Astrocyte (in vitro differentiated cells and primary cell): ENCODE results near the gene CBLL1. TPM values are rescaled to one million over a fixed set of nuclear protein-coding genes. Genes with fewer than 3 reads are reported as not detected.

Experiments
- DNase-seq: peaks from one replicate; pipeline ENCODE4 v3.0.0-alpha.2; 2010; ENCODE audit warnings: low read depth
- FAIRE-seq: peaks from 2 replicates; lab custom pipeline; 2011; peaks lifted over from hg19 to GRCh38; lab: Jason Lieb, UNC
- H2AFZ ChIP-seq: 2 replicates; pipeline ENCODE4 v1.6.0; 2012; ENCODE audit warnings: low read depth, low read length, inconsistent platforms
- H3K27ac ChIP-seq: 2 replicates; pipeline ENCODE4 v1.5.1; 2011; ENCODE audit warnings: low read depth, low read length, inconsistent platforms
- H3K27me3 ChIP-seq: 2 replicates; pipeline ENCODE4 v1.6.0; 2011; ENCODE audit warnings: low read length, inconsistent platforms; ENCODE audit not compliant: insufficient read depth
- H3K36me3 ChIP-seq: 2 replicates; pipeline ENCODE4 v1.5.1; 2011; ENCODE audit warnings: low read length, inconsistent platforms; ENCODE audit not compliant: insufficient read depth
- H3K4me1 ChIP-seq: 2 replicates; pipeline ENCODE4 v1.5.1; 2011; ENCODE audit warnings: low read length, inconsistent platforms; ENCODE audit not compliant: insufficient read depth
- H3K4me2 ChIP-seq: 2 replicates; pipeline ENCODE4 v1.6.0; 2012; ENCODE audit warnings: low read length, inconsistent platforms
- H3K4me3 ChIP-seq: 2 replicates; pipeline ENCODE4 v1.5.1; 2011; ENCODE audit warnings: low read depth, mild to moderate bottlenecking, low read length, inconsistent platforms; ENCODE audit not compliant: insufficient read depth
- H3K79me2 ChIP-seq: 2 replicates; pipeline ENCODE4 v1.6.0; 2012; ENCODE audit warnings: mild to moderate bottlenecking, low read length, inconsistent platforms; ENCODE audit not compliant: insufficient read depth
- H3K9ac ChIP-seq: 2 replicates; pipeline ENCODE4 v1.6.0; 2012; ENCODE audit warnings: mild to moderate bottlenecking, low read length, inconsistent platforms
- H3K9me3 ChIP-seq: 2 replicates; pipeline ENCODE4 v1.5.1; 2012; ENCODE audit warnings: low read depth, mild to moderate bottlenecking, low read length, inconsistent platforms; ENCODE audit not compliant: insufficient read depth
- H4K20me1 ChIP-seq: 2 replicates; pipeline ENCODE4 v1.6.0; 2012; ENCODE audit warnings: low read length, inconsistent platforms; ENCODE audit not compliant: insufficient read depth
- H3K27ac Mint-ChIP-seq: one replicate; pipeline ENCODE4 v1.8.0; 2021; ENCODE audit warnings: mild to moderate bottlenecking, mixed read lengths; ENCODE audit not compliant: unreplicated experiment
- H3K27me3 Mint-ChIP-seq: one replicate; pipeline ENCODE4 v1.8.0; 2021; ENCODE audit warnings: low read depth, mixed read lengths; ENCODE audit not compliant: unreplicated experiment
- H3K36me3 Mint-ChIP-seq: one replicate; pipeline ENCODE4 v1.8.0; 2021; ENCODE audit warnings: low read depth, mixed read lengths; ENCODE audit not compliant: unreplicated experiment
- H3K4me1 Mint-ChIP-seq: one replicate; pipeline ENCODE4 v1.8.0; 2021; ENCODE audit warnings: low read depth, mixed read lengths; ENCODE audit not compliant: unreplicated experiment
- H3K4me3 Mint-ChIP-seq: one replicate; pipeline ENCODE4 v1.8.0; 2021; ENCODE audit warnings: mild to moderate bottlenecking, moderate library complexity, mixed read lengths; ENCODE audit not compliant: unreplicated experiment
- H3K9me3 Mint-ChIP-seq: one replicate; pipeline ENCODE4 v1.8.0; 2021; ENCODE audit warnings: mild to moderate bottlenecking, mixed read lengths; ENCODE audit not compliant: unreplicated experiment
- EZH2 ChIP-seq: IDR thresholded peaks from 2 replicates; pipeline ENCODE4 v1.6.1; 2012; ENCODE audit warnings: mild to moderate bottlenecking, low read length, inconsistent platforms; ENCODE audit not compliant: insufficient read depth
- total RNA-seq: library from RNA; stranded (reverse); gene quantifications from 2 replicates; pipeline ENCODE4 v1.2.1, GENCODE V29; 2021
- TF ChIP-seq, protein P1 (sequence below): IDR thresholded peaks from 2 replicates; pipeline ENCODE4 v1.5.1; 2011; ENCODE audit warnings: low read depth, mild to moderate bottlenecking, inconsistent platforms, low read length, moderate library complexity; ENCODE audit not compliant: insufficient read depth

Gene CBLL1
- total RNA-seq, 1 donor from 2014 or later = 27.3 TPM

DNA sequence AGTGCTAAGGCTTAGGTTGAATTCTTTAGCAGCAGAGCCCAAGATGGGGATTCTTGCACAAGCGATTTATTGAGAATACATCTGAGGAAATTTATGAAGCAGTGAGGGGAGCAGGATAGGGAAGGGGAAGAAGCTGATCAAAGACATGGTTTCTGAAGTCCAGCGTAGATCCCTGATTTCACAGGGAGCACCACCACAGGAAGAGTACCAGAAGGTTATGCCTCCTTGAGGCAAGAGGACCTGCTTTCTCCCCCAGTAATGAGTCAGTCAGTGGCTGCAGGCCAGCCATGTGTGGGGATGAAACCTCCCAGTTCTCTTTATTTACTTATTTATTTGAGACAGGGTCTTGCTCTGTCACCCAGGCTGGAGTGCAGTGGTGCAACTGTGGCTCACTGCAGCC lies 35.0 kb upstream of the CBLL1 start:
- TF ChIP-seq EZH2 = no peak
- TF ChIP-seq, protein P1, sequence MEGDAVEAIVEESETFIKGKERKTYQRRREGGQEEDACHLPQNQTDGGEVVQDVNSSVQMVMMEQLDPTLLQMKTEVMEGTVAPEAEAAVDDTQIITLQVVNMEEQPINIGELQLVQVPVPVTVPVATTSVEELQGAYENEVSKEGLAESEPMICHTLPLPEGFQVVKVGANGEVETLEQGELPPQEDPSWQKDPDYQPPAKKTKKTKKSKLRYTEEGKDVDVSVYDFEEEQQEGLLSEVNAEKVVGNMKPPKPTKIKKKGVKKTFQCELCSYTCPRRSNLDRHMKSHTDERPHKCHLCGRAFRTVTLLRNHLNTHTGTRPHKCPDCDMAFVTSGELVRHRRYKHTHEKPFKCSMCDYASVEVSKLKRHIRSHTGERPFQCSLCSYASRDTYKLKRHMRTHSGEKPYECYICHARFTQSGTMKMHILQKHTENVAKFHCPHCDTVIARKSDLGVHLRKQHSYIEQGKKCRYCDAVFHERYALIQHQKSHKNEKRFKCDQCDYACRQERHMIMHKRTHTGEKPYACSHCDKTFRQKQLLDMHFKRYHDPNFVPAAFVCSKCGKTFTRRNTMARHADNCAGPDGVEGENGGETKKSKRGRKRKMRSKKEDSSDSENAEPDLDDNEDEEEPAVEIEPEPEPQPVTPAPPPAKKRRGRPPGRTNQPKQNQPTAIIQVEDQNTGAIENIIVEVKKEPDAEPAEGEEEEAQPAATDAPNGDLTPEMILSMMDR = no peak
- Histone ChIP-seq H3K79me2 (no peaks in the 10 kb centered on the region), H4K20me1 (no peaks in the 10 kb centered on the region), H3K4me1 (no peaks in the 10 kb centered on the region), H3K9me3 (no peaks in the 10 kb centered on the region), H2AFZ (no peak overlapping the region), H3K27me3 (no peaks in the 10 kb centered on the region), H3K4me3 (no peak overlapping the region), H3K9ac (no peak overlapping the region), H3K27ac (no peak overlapping the region), H3K4me2 (no peak overlapping the region), H3K36me3 (no peaks in the 10 kb centered on the region)
- H3K9me3 Mint-ChIP-seq = no peaks in the 10 kb centered on the region
- DNase-seq (no peak), FAIRE-seq (no peak)
- H3K27ac Mint-ChIP-seq = no peak overlapping the region
- H3K4me3 Mint-ChIP-seq = no peak overlapping the region
- H3K27me3 Mint-ChIP-seq = no peaks in the 10 kb centered on the region
- H3K4me1 Mint-ChIP-seq = peaks cover 16% of the 10 kb centered on the region
- no peaks in the 10 kb centered on the region for H3K36me3 Mint-ChIP-seq

DNA sequence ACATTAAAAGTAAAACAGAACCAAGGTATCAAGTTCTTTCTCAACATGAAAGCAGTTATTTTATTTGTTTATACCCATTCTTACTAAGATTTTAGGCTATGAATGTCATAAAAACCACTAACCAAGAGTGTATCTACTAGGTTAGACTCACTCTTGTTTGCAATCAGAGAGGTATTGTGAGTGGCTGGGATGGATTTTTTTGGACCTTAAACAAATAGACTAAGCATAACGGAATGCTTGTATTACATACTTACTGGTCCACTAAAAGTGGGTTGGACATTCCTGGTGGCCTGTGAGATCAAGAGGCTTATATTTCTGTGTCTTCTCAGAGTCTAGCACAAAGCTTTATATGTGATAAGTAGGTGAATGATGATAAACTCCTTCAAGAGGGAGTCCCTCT lies 32.6 kb upstream of the CBLL1 start:
- Histone ChIP-seq H3K9me3 (no peaks in the 10 kb centered on the region), H3K36me3 (no peaks in the 10 kb centered on the region), H4K20me1 (no peaks in the 10 kb centered on the region), H3K79me2 (no peaks in the 10 kb centered on the region), H3K4me2 (no peak overlapping the region), H3K4me3 (no peak overlapping the region), H3K27me3 (no peaks in the 10 kb centered on the region), H3K9ac (no peak overlapping the region), H3K27ac (no peak overlapping the region), H2AFZ (no peak overlapping the region), H3K4me1 (no peaks in the 10 kb centered on the region)
- DNase-seq = peak; percentile 81
- TF ChIP-seq, protein P1 = no peak
- no peak for TF ChIP-seq EZH2
- H3K27me3 Mint-ChIP-seq = no peaks in the 10 kb centered on the region
- FAIRE-seq = no peak
- no peak overlapping the region for H3K27ac Mint-ChIP-seq
- no peak overlapping the region for H3K4me3 Mint-ChIP-seq
- no peaks in the 10 kb centered on the region for H3K36me3 Mint-ChIP-seq
- H3K4me1 Mint-ChIP-seq = peaks cover 16% of the 10 kb centered on the region
- no peaks in the 10 kb centered on the region for H3K9me3 Mint-ChIP-seq

DNA sequence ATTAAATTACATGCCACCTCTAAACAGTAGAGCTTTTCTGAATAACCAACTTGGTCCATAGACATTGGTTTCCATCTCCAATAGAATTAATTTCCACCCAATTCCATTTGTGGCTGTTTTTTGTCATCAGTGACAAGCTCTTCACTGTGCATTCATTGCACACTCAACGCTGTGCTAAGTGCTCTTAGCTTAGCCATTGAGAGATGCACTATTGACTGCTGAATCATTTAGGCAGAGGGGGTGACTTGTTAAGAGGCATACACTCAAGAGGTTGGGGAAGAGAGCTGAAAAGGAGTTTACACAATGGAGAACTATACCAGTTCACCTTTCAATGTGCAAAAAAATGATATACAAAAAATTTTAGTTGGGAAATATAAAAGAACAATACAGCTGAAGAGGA lies 31.9 kb upstream of the CBLL1 start:
- Mint-ChIP-seq H3K4me1 (peaks cover 16% of the 10 kb centered on the region), H3K36me3 (no peaks in the 10 kb centered on the region), H3K4me3 (no peak overlapping the region), H3K27me3 (no peaks in the 10 kb centered on the region), H3K27ac (no peak overlapping the region), H3K9me3 (no peaks in the 10 kb centered on the region)
- TF ChIP-seq, protein P1 = no peak
- TF ChIP-seq EZH2 = no peak
- H3K4me3 ChIP-seq = no peak overlapping the region
- H4K20me1 ChIP-seq = no peaks in the 10 kb centered on the region
- FAIRE-seq (no peak), DNase-seq (no peak)
- H3K79me2 ChIP-seq = no peaks in the 10 kb centered on the region
- no peak overlapping the region for H3K4me2 ChIP-seq
- no peak overlapping the region for H3K27ac ChIP-seq
- H3K27me3 ChIP-seq = no peaks in the 10 kb centered on the region
- no peak overlapping the region for H2AFZ ChIP-seq
- no peaks in the 10 kb centered on the region for H3K36me3 ChIP-seq
- H3K9me3 ChIP-seq = no peaks in the 10 kb centered on the region
- H3K4me1 ChIP-seq = no peaks in the 10 kb centered on the region
- no peak overlapping the region for H3K9ac ChIP-seq
